ENCODE data around the gene MARCHF4. TPM values are rescaled to one million over a fixed set of nuclear protein-coding genes. Genes with fewer than 3 reads are reported as not detected.
A peak's percentile ranks its signal among the peaks of the same experiment; 100 is the strongest.

Gene MARCHF4
- total RNA-seq, 1 experiment from 2014 or later: 14.5 TPM

DNA sequence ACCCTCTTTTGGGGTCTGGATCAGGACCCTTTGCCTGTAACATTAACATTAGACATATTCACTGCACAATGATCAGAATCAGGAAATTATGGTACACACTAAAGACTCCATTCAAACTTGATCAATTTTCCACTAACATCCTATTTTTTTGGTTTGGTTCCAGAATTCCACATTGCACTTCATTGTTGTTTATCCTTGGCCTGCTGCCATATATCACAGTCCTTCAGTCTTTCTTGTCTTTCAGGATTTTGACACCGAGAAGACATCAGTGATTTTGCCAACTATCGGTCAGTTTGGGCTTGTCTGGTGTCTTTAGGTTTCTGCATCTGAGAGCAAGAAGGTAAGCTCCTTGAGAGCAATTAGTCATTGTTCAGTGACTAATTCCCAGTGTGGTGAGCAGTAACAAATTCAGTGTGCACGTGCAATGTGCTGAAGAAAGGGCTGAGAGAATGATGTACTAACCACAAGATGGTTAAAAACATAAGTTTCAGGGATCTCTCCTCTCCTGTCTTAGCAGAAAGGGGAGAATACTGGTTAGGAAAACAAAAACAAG is 23.5 kb downstream of the MARCHF4 start:
- no peak for TF ChIP-seq EZH2 (IDR thresholded peaks at IDR 0.05; ENCODE audit: low read depth)
- TF ChIP-seq CTCF (conservative IDR thresholded peaks at IDR 0.05): no peak
- Histone ChIP-seq H3K4me1 (replicated peaks; ENCODE audit: insufficient read depth) (peaks cover 10% of the 10 kb centered on the region; the same call in 1 of the 2 replicates), H4K20me1 (ENCODE audit: insufficient read depth) (no peaks in the 10 kb centered on the region), H3K79me2 (ENCODE audit: low read depth) (no peaks in the 10 kb centered on the region), H3F3A (ENCODE audit: insufficient read depth, low read depth) (no peaks in the 10 kb centered on the region), H3K27ac (no peak overlapping the region), H3K27me3 (ENCODE audit: insufficient read depth, low read depth) (no peaks in the 10 kb centered on the region), H3K4me3 (no peak overlapping the region), H3K36me3 (ENCODE audit: low read depth) (no peaks in the 10 kb centered on the region), H3K4me2 (no peak overlapping the region), H2AFZ (no peak overlapping the region), H3K9me2 (ENCODE audit: insufficient read depth) (no peaks in the 10 kb centered on the region), H3K9me3 (ENCODE audit: insufficient read depth, low read depth) (no peaks in the 10 kb centered on the region)
- DNase-seq: peak in 1 of 2 experiments; percentile 43
- ChIA-PET CTCF (no interaction called here), POLR2A (ENCODE audit: unreplicated experiment) (interaction anchor here (0.6 kb wide), 1 partner anchor 1397 kb away, joined by 3 read pairs; no protein-coding TSS in a partner anchor)
- intact Hi-C loops (cut with micrococcal nuclease; ENCODE audit: unreplicated experiment): no loop called here
- BruUV-seq (replicated peaks): no TSS peak

GRCh38 chr2:216346781-216347180 is 25.5 kb downstream of the MARCHF4 start:
- no peaks in the 10 kb centered on the region for H3K36me3 ChIP-seq (ENCODE audit: low read depth)
- no peaks in the 10 kb centered on the region for H3K9me3 ChIP-seq (ENCODE audit: insufficient read depth, low read depth)
- no peaks in the 10 kb centered on the region for H4K20me1 ChIP-seq (ENCODE audit: insufficient read depth)
- no peaks in the 10 kb centered on the region for H3K79me2 ChIP-seq (ENCODE audit: low read depth)
- BruUV-seq (replicated peaks): no TSS peak
- no peak overlapping the region for H3K4me2 ChIP-seq
- no peak for DNase-seq
- ChIA-PET POLR2A (ENCODE audit: unreplicated experiment) (interaction anchor here (0.6 kb wide), 1 partner anchor 94 kb away, joined by 4 read pairs; no protein-coding TSS in a partner anchor), CTCF (no interaction called here)
- no peak overlapping the region for H3K27ac ChIP-seq
- no peaks in the 10 kb centered on the region for H3K9me2 ChIP-seq (ENCODE audit: insufficient read depth)
- no peaks in the 10 kb centered on the region for H3F3A ChIP-seq (ENCODE audit: insufficient read depth, low read depth)
- H3K4me3 ChIP-seq: no peak overlapping the region
- H2AFZ ChIP-seq: no peak overlapping the region
- no peaks in the 10 kb centered on the region for H3K27me3 ChIP-seq (ENCODE audit: insufficient read depth, low read depth)
- intact Hi-C loops (cut with micrococcal nuclease; ENCODE audit: unreplicated experiment): no loop called here
- H3K4me1 ChIP-seq (replicated peaks; ENCODE audit: insufficient read depth): peaks cover 10% of the 10 kb centered on the region; the same call in 1 of the 2 replicates
- no peak for TF ChIP-seq CTCF (conservative IDR thresholded peaks at IDR 0.05)
- TF ChIP-seq EZH2 (IDR thresholded peaks at IDR 0.05; ENCODE audit: low read depth): no peak

GRCh38 chr2:216345846-216346245 is 26.4 kb downstream of the MARCHF4 start:
- intact Hi-C loops (cut with micrococcal nuclease; ENCODE audit: unreplicated experiment): no loop called here
- no peak overlapping the region for H3K4me2 ChIP-seq
- no peaks in the 10 kb centered on the region for H3K9me3 ChIP-seq (ENCODE audit: insufficient read depth, low read depth)
- H3K4me1 ChIP-seq (replicated peaks; ENCODE audit: insufficient read depth): peaks cover 8% of the 10 kb centered on the region; the same call in 1 of the 2 replicates
- no peaks in the 10 kb centered on the region for H3K36me3 ChIP-seq (ENCODE audit: low read depth)
- no peaks in the 10 kb centered on the region for H3K79me2 ChIP-seq (ENCODE audit: low read depth)
- no peaks in the 10 kb centered on the region for H3K9me2 ChIP-seq (ENCODE audit: insufficient read depth)
- POLR2A ChIA-PET (ENCODE audit: unreplicated experiment): no interaction called here
- H2AFZ ChIP-seq: no peak overlapping the region
- no peaks in the 10 kb centered on the region for H4K20me1 ChIP-seq (ENCODE audit: insufficient read depth)
- TF ChIP-seq CTCF (conservative IDR thresholded peaks at IDR 0.05): no peak
- TF ChIP-seq EZH2 (IDR thresholded peaks at IDR 0.05; ENCODE audit: low read depth): no peak
- no TSS peak for BruUV-seq (replicated peaks)
- no peak overlapping the region for H3K27ac ChIP-seq
- H3K27me3 ChIP-seq (ENCODE audit: insufficient read depth, low read depth): no peaks in the 10 kb centered on the region
- no peak for DNase-seq
- CTCF ChIA-PET: interaction anchor here (0.6 kb wide), 1 partner anchor 62 kb away, joined by 3 read pairs; no protein-coding TSS in a partner anchor
- no peaks in the 10 kb centered on the region for H3F3A ChIP-seq (ENCODE audit: insufficient read depth, low read depth)
- H3K4me3 ChIP-seq: no peak overlapping the region

Data from PC-9 (cell line).